HepG2 (cell line): ENCODE results near the gene PKIG. TPM values are rescaled to one million over a fixed set of nuclear protein-coding genes. Genes with fewer than 3 reads are reported as not detected.
A peak's percentile ranks its signal among the peaks of the same experiment; 100 is the strongest.

ENCODE experiments used
- AFF4 ChIP-seq: sonication (generic); formaldehyde crosslinking; IDR thresholded peaks from 2 replicates; pipeline ENCODE4 v1.4.0; 2020; ENCODE audit warnings: missing genetic modification reagents
- AKNA ChIP-seq: sonication (generic); formaldehyde crosslinking; IDR thresholded peaks from 2 replicates; pipeline ENCODE4 v1.4.0; 2020; ENCODE audit warnings: missing genetic modification reagents, borderline replicate concordance
- ARHGAP35 ChIP-seq: sonication (generic); formaldehyde crosslinking; IDR thresholded peaks from 2 replicates; pipeline ENCODE4 v1.9.0; 2022; ENCODE audit warnings: mild to moderate bottlenecking, inconsistent platforms, moderate library complexity, missing genetic modification reagents, borderline replicate concordance
- BRF2 ChIP-seq: sonication (generic); formaldehyde crosslinking; IDR thresholded peaks from 2 replicates; pipeline ENCODE4 v1.8.1; 2022; ENCODE audit warnings: mild to moderate bottlenecking, missing genetic modification reagents
- FLYWCH1 ChIP-seq: sonication (generic); formaldehyde crosslinking; IDR thresholded peaks from 2 replicates; pipeline ENCODE4 v1.8.1; 2023; ENCODE audit warnings: mild to moderate bottlenecking, missing genetic modification reagents
- FOXA3 ChIP-seq: IDR thresholded peaks from 2 replicates; pipeline ENCODE4 v1.6.1; 2016; ENCODE audit warnings: missing genetic modification reagents, missing compliant biosample characterization
- HNF4A ChIP-seq: sonication (generic); formaldehyde crosslinking; IDR thresholded peaks from 2 replicates; pipeline ENCODE4 v1.4.0; 2020; ENCODE audit warnings: missing genetic modification reagents
- HOXA9 ChIP-seq: sonication (generic); formaldehyde crosslinking; IDR thresholded peaks from 2 replicates; pipeline ENCODE4 v1.8.1; 2022; ENCODE audit warnings: missing genetic modification reagents, mild to moderate bottlenecking, moderate library complexity, borderline replicate concordance
- PHF8 ChIP-seq: sonication (generic); formaldehyde crosslinking; IDR thresholded peaks from 2 replicates; pipeline ENCODE4 v1.5.0; 2020; ENCODE audit warnings: missing genetic modification reagents
- PTBP1 ChIP-seq: fragments of 200-400 bp; formaldehyde crosslinking; IDR thresholded peaks from 2 replicates; pipeline ENCODE4 v1.6.1; 2018; ENCODE audit warnings: low read length, low read depth; ENCODE audit not compliant: poor library complexity, severe bottlenecking
- SNRNP70 ChIP-seq: fragments of 200-400 bp; formaldehyde crosslinking; IDR thresholded peaks from 2 replicates; pipeline ENCODE4 v1.6.1; 2017; ENCODE audit warnings: mild to moderate bottlenecking, low read depth, low read length, moderate library complexity
- TAF15 ChIP-seq: fragments of 200-400 bp; formaldehyde crosslinking; IDR thresholded peaks from one replicate; pipeline ENCODE4 v1.6.1; 2018; ENCODE audit warnings: mild to moderate bottlenecking, low read depth, low read length; ENCODE audit not compliant: poor library complexity, severe bottlenecking
- ZFP41 ChIP-seq: sonication (generic); formaldehyde crosslinking; IDR thresholded peaks from 2 replicates; pipeline ENCODE4 v1.4.0; 2020; ENCODE audit warnings: mild to moderate bottlenecking, missing genetic modification reagents, borderline replicate concordance
- ZNF317 ChIP-seq: sonication (generic); formaldehyde crosslinking; IDR thresholded peaks from 2 replicates; pipeline ENCODE4 v1.5.0; 2020; ENCODE audit warnings: mild to moderate bottlenecking, missing genetic modification reagents
- ZNF468 ChIP-seq: sonication (generic); formaldehyde crosslinking; IDR thresholded peaks from 2 replicates; pipeline ENCODE4 v1.8.0; 2022; ENCODE audit warnings: mild to moderate bottlenecking, moderate library complexity, missing genetic modification reagents
- ZNF740 ChIP-seq: sonication (generic); formaldehyde crosslinking; IDR thresholded peaks from 2 replicates; pipeline ENCODE4 v1.4.0; 2020; ENCODE audit warnings: missing genetic modification reagents
- ZNF746 ChIP-seq: sonication (generic); formaldehyde crosslinking; IDR thresholded peaks from 2 replicates; pipeline ENCODE4 v1.8.0; 2022; ENCODE audit warnings: mild to moderate bottlenecking, missing genetic modification reagents
- ZNF775 ChIP-seq: sonication (generic); formaldehyde crosslinking; IDR thresholded peaks from 2 replicates; pipeline ENCODE4 v1.4.0; 2020; ENCODE audit warnings: missing genetic modification reagents, mild to moderate bottlenecking, moderate library complexity, borderline replicate concordance
- polyA plus RNA-seq, 8 experiments: library from polyadenylated mRNA; depleted of rRNA in 3 of 8; stranded (reverse) in 7 of 8; unstranded in 1 of 8; fragments of >200 nt; fragmentation: Illumina TruSeq in 4 of 8; extraction: Trizol in 4 of 8; gene quantifications; 2 replicates each; pipeline versions ENCODE4 v1.2.1 to v1.2.3, GENCODE V29; 2011 to 2016; ENCODE audit warnings: low read depth in 4 of 8, missing spikeins in 1 of 8, mixed read lengths in 1 of 8; ENCODE audit not compliant: insufficient read depth in 1 of 8
- total RNA-seq, 5 experiments: library from RNA; depleted of rRNA; stranded (reverse); fragments of >200 nt; fragmentation: Illumina TruSeq; extraction: Trizol; gene quantifications; 2 replicates each; pipeline ENCODE4 v1.2.3, GENCODE V29; 2016; ENCODE audit warnings: low read depth in 1 of 5

Gene PKIG
- total and polyA plus RNA-seq, 2 of the 13 experiments (the other 11 are each of a cell fraction or from before 2014, with no cell fraction given): 30.8 to 44.5 TPM

DNA sequence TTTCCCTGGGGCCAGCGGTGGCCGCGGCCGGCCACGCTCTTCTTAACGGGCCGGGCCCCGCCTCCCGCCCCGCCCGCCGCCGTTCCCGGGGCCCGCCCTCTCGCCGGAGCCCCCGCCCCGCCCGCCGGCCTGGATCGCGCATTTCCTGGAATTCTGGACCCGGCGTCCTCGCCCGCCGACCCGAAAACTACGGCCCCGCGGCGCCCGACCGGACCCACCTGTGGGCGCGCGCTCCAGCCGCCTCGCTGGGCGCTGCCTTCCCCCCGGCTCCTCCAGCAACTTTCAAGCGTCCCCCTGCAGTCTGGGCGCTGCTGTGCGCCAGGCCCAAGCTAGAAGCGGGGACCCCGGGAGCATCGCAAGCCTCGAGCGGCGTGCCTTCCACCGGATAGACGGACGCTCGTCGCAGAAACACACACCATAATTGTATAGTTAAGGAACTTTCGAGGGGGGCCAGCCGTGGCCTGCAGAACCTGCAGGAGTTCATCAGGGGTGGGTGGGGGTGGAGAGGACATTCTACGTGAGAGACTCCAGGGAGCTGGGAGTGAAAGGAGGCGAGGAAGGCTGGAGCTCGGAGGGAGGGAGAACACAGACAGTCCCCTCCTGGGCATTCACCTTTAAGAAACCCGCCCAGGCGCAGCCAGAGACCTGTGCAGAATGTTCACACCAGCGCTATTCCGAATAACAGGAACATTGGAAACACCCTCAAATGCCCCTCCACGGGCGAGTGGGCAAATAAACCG, 69.5 kb downstream of the PKIG start, which contains the start of gene ADA (continued):
- TF ChIP-seq AFF4 (CRISPR knock-in tag) (no peak), ZNF317 (CRISPR knock-in tag) (no peak), TAF15 (peak; percentile 95), PTBP1 (no peak), ZNF468 (0 out of 2 replicates have a peak, but pooled peaks have one; percentile 25), HOXA9 (CRISPR knock-in tag) (0 out of 2 replicates have a peak, but pooled peaks have one; percentile 45), FLYWCH1 (CRISPR knock-in tag) (0 out of 2 replicates have a peak, but pooled peaks have one; percentile 2), ZNF740 (CRISPR knock-in tag) (no peak), FOXA3 (CRISPR knock-in tag) (no peak), BRF2 (CRISPR knock-in tag) (no peak), ZNF746 (CRISPR knock-in tag) (peak; percentile 81; the same call in 1 of the 2 replicates), ZFP41 (CRISPR knock-in tag) (no peak), HNF4A (CRISPR knock-in tag) (peak; percentile 36; the same call in 1 of the 2 replicates), PHF8 (CRISPR knock-in tag) (peak; percentile 58), AKNA (CRISPR knock-in tag) (0 out of 2 replicates have a peak, but pooled peaks have one; percentile 45), ARHGAP35 (CRISPR knock-in tag) (peak; percentile 47; the same call in 1 of the 2 replicates), ZNF775 (CRISPR knock-in tag) (no peak), SNRNP70 (no peak)
